ENCODE data around the gene REV1.

The REV1 gene

DNA sequence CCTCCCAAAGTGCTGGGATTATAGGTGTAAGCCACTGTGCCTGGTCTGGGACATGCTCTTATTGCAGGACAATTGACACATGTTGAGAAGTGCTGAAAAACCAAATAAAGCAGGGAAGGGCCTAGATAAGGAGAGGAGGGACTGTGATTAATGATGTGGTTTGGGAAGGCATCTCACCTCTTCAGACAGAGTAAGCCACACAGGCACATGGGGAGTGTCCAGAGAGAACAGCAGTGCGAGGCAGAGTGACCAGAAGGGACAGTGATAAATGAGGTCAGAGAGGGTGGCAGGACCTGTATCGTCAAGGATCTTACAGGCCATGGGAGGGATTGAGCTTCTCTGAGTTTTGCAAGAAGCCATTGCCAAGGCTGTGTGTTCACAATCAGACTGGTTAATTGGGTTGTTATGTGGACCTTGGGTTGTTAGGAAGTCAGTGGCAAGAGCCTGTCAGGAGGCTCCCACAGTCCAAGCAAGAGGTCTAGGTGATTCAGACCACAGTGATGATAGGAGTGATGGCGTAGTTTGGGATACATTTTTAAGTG lies 94.2 kb downstream of the REV1 start:
- no peak for TF ChIP-seq FOXP2 (optimal IDR thresholded peaks at IDR 0.05; ENCODE audit: borderline replicate concordance, extremely low read depth, extremely low read length, insufficient read depth)
- TF ChIP-seq, protein P1, sequence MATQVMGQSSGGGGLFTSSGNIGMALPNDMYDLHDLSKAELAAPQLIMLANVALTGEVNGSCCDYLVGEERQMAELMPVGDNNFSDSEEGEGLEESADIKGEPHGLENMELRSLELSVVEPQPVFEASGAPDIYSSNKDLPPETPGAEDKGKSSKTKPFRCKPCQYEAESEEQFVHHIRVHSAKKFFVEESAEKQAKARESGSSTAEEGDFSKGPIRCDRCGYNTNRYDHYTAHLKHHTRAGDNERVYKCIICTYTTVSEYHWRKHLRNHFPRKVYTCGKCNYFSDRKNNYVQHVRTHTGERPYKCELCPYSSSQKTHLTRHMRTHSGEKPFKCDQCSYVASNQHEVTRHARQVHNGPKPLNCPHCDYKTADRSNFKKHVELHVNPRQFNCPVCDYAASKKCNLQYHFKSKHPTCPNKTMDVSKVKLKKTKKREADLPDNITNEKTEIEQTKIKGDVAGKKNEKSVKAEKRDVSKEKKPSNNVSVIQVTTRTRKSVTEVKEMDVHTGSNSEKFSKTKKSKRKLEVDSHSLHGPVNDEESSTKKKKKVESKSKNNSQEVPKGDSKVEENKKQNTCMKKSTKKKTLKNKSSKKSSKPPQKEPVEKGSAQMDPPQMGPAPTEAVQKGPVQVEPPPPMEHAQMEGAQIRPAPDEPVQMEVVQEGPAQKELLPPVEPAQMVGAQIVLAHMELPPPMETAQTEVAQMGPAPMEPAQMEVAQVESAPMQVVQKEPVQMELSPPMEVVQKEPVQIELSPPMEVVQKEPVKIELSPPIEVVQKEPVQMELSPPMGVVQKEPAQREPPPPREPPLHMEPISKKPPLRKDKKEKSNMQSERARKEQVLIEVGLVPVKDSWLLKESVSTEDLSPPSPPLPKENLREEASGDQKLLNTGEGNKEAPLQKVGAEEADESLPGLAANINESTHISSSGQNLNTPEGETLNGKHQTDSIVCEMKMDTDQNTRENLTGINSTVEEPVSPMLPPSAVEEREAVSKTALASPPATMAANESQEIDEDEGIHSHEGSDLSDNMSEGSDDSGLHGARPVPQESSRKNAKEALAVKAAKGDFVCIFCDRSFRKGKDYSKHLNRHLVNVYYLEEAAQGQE (IDR thresholded peaks at IDR 0.05; ENCODE audit: insufficient read depth in 1 of 2, low read depth in 2 of 2, low read length in 2 of 2) = no peak
- no peak for TF ChIP-seq SIN3A (IDR thresholded peaks at IDR 0.05; ENCODE audit: borderline replicate concordance, insufficient read depth, low read length)
- TF ChIP-seq TAF1 (IDR thresholded peaks at IDR 0.05; ENCODE audit: borderline replicate concordance, insufficient read depth, low read length) = no peak
- TF ChIP-seq POLR2AphosphoS5 (IDR thresholded peaks at IDR 0.05; ENCODE audit: low read depth, low read length) = no peak

DNA sequence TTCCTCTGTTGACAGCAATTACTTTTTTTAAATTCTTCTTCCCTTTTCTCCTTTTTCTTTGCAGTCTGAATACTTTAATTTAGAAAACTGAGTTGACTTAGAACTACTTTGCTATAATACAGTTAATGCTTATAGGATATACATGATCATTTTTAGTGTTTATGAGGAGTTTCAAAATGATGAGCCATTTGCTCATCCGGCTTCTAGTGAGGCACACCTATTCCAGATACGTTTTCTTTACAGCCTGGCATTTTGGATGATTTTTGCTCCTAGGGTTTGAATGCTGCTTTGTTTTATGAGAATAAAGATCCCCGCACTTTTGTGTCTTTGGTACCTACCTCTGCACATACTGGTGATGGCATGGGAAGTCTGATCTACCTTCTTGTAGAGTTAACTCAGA lies 99.9 kb downstream of the REV1 start:
- no peak for TF ChIP-seq FOXP2 (optimal IDR thresholded peaks at IDR 0.05; ENCODE audit: borderline replicate concordance, extremely low read depth, extremely low read length, insufficient read depth)
- TF ChIP-seq, protein P1 (IDR thresholded peaks at IDR 0.05; ENCODE audit: insufficient read depth in 1 of 2, low read depth in 2 of 2, low read length in 2 of 2) = no peak

DNA sequence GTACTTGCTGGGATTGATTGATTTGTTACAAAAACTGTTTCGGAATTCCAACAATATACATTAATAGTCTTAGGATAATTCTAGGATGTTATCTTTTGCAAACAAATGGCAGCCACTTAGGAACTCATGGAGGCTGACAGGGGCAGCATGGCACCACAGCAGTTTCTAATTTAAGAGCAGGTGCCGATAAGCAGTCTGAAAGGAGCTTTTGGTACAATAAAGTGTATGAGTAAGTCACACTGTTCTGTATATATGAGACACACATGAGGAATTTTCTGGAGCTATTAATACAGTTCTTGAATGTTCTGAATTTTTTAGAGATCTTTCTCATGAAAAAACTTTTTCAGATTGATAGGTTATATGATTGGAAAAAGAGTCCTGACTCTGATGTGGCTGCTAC lies 100.4 kb downstream of the REV1 start:
- TF ChIP-seq SIN3A (IDR thresholded peaks at IDR 0.05; ENCODE audit: borderline replicate concordance, insufficient read depth, low read length) = no peak

DNA sequence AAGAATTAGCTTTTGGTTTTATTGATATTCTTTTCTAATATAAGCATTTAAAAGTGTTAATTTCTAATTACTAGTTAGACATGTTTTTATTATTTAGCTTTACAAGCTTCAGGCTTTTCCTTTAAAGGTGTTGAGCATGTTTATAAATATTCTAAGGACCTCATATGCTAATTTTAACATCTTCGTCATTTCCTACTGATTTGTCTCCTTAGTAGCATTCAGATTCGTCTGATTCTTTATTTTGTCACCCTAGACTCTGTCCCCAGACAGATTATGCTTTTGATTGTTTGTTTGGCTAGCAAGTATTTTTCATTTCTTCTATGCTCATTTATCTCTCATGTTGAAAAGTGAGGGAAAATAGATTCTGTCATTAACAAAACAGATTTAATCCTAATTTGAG lies 100.9 kb downstream of the REV1 start:
- TF ChIP-seq POLR2AphosphoS5 (IDR thresholded peaks at IDR 0.05; ENCODE audit: low read depth, low read length) (no peak), TAF1 (IDR thresholded peaks at IDR 0.05; ENCODE audit: borderline replicate concordance, insufficient read depth, low read length) (no peak), FOXP2 (optimal IDR thresholded peaks at IDR 0.05; ENCODE audit: borderline replicate concordance, extremely low read depth, extremely low read length, insufficient read depth) (no peak), SIN3A (IDR thresholded peaks at IDR 0.05; ENCODE audit: borderline replicate concordance, insufficient read depth, low read length) (no peak)
- TF ChIP-seq, protein P1 (IDR thresholded peaks at IDR 0.05; ENCODE audit: insufficient read depth in 1 of 2, low read depth in 2 of 2, low read length in 2 of 2) = no peak

DNA sequence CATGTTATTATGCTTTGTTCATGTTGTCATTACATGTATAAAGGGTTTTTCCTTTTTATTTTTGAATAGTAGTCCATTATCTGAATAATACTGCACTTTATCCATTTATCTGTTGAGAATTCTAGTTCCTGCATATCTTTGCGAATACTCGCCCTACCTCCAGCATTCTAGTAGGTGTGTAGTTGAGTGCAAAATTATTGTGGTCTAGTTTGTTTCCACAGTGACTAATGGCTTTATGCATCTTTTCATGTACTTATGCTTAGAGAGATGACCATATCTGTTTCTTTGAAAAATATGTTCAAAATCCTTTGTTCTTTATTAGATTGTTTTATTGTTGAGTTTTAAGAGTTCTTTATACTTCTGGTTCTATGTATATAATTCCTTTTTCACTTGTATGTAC lies 103.8 kb downstream of the REV1 start:
- no peak for TF ChIP-seq FOXP2 (optimal IDR thresholded peaks at IDR 0.05; ENCODE audit: borderline replicate concordance, extremely low read depth, extremely low read length, insufficient read depth)
- no peak for TF ChIP-seq TAF1 (IDR thresholded peaks at IDR 0.05; ENCODE audit: borderline replicate concordance, insufficient read depth, low read length)
- TF ChIP-seq, protein P1 (IDR thresholded peaks at IDR 0.05; ENCODE audit: insufficient read depth in 1 of 2, low read depth in 2 of 2, low read length in 2 of 2) = no peak
- no peak for TF ChIP-seq SIN3A (IDR thresholded peaks at IDR 0.05; ENCODE audit: borderline replicate concordance, insufficient read depth, low read length)
- TF ChIP-seq POLR2AphosphoS5 (IDR thresholded peaks at IDR 0.05; ENCODE audit: low read depth, low read length) = no peak
